Lower leg skin (tissue), 3 donors: ENCODE measurements around the gene GREB1.

Experiments
- POLR2A ChIP-seq, 2 donors: fragments of 450-650 bp; IDR thresholded peaks; one replicate each; pipeline ENCODE4 v1.6.1; 2016 to 2017; ENCODE audit warnings: antibody characterized with exemption in 2 of 2, mild to moderate bottlenecking in 1 of 2, moderate library complexity in 1 of 2
- TF ChIP-seq, protein P1 (sequence below), 3 donors: fragments of 450-650 bp; IDR thresholded peaks; one replicate each; pipeline ENCODE4 v1.5.1; 2016; ENCODE audit warnings: antibody characterized with exemption in 3 of 3, mild to moderate bottlenecking in 3 of 3, moderate library complexity in 2 of 3

DNA sequence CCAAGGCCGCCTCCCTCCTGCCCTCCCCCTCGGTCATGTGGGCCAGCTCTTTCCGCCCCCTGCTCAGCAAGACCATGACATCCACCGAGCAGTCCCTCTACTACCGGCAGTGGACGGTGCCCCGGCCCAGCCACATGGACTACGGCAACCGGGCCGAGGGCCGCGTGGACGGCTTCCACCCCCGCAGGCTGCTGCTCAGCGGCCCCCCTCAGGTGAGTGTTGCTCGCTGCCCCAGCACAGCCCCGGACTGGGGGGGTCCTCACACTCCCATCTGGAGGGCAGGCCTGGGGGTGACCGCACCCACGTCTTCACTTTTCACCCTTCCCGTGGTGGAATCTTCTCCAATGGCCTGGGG is 84.8 kb downstream of the GREB1 start:
- TF ChIP-seq, protein P1, sequence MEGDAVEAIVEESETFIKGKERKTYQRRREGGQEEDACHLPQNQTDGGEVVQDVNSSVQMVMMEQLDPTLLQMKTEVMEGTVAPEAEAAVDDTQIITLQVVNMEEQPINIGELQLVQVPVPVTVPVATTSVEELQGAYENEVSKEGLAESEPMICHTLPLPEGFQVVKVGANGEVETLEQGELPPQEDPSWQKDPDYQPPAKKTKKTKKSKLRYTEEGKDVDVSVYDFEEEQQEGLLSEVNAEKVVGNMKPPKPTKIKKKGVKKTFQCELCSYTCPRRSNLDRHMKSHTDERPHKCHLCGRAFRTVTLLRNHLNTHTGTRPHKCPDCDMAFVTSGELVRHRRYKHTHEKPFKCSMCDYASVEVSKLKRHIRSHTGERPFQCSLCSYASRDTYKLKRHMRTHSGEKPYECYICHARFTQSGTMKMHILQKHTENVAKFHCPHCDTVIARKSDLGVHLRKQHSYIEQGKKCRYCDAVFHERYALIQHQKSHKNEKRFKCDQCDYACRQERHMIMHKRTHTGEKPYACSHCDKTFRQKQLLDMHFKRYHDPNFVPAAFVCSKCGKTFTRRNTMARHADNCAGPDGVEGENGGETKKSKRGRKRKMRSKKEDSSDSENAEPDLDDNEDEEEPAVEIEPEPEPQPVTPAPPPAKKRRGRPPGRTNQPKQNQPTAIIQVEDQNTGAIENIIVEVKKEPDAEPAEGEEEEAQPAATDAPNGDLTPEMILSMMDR (IDR thresholded peaks at IDR 0.05): no peak
- TF ChIP-seq POLR2A (IDR thresholded peaks at IDR 0.05): no peak
